ENCODE data around the gene ZNF629.

The ZNF629 gene

GRCh38 chr16:30785126-30786106, 1.6 kb downstream of the ZNF629 start:
- no peak for DNase-seq

GRCh38 chr16:30784215-30784614, 2.8 kb downstream of the ZNF629 start:
- DNase-seq, result no peak

- DNase-seq, result no peak
Measured at GRCh38 chr16:30783280-30784109, 3.5 kb downstream of the ZNF629 start.

- no peak for DNase-seq
Measured at GRCh38 chr16:30782486-30783279, 4.3 kb downstream of the ZNF629 start.

GRCh38 chr16:30780549-30780948, 6.5 kb downstream of the ZNF629 start:
- no peak for DNase-seq

- no peak for DNase-seq
Measured at GRCh38 chr16:30780021-30780420, 7.0 kb downstream of the ZNF629 start.

- no peak for DNase-seq
Measured at GRCh38 chr16:30779596-30779995, 7.4 kb downstream of the ZNF629 start.

- no peak for DNase-seq
Measured at GRCh38 chr16:30778549-30779244, 8.3 kb downstream of the ZNF629 start.

GRCh38 chr16:30777591-30778297, 9.3 kb downstream of the ZNF629 start:
- DNase-seq, result no peak

- DNase-seq, result peak; percentile 64 to 74
Measured at GRCh38 chr16:30775392-30776188, 11.4 kb downstream of the ZNF629 start.

- no peak for DNase-seq
Measured at GRCh38 chr16:30775131-30775391, 11.9 kb downstream of the ZNF629 start.

- no peak for DNase-seq
Measured at GRCh38 chr16:30774367-30775130, 12.5 kb downstream of the ZNF629 start.

GRCh38 chr16:30773826-30774225, 13.2 kb downstream of the ZNF629 start:
- DNase-seq, result no peak

GRCh38 chr16:30771726-30772125, 15.3 kb downstream of the ZNF629 start:
- DNase-seq, result no peak

GRCh38 chr16:30769379-30770089, 17.5 kb downstream of the ZNF629 start:
- DNase-seq, result no peak

- no peak for DNase-seq
Measured at GRCh38 chr16:30768583-30769181, 18.3 kb downstream of the ZNF629 start.

- DNase-seq, result no peak
Measured at GRCh38 chr16:30767767-30768465, 19.1 kb downstream of the ZNF629 start.

GRCh38 chr16:30766933-30767284, 20.1 kb downstream of the ZNF629 start:
- no peak for DNase-seq
